HCT116 (cell line): ENCODE data around the gene SMARCD2. TPM values are rescaled to one million over a fixed set of nuclear protein-coding genes. Genes with fewer than 3 reads are reported as not detected.

Experiments
- ATAC-seq: fragments of 200-7000 bp; cut with Tn5 transposase; 2 replicates; pipeline ENCODE4 v1.9.1; 2020; ENCODE audit warnings: mild to moderate bottlenecking, moderate library complexity
- BruUV-seq: library from RNA; stranded (reverse); fragments of 400-500 nt; replicated peaks from 2 replicates; lab custom pipeline; 2021; lab: Mats Ljungman, UMichigan
- CTCF ChIA-PET: fragments of 300-600 bp; sonication (Branson Sonifier 250); formaldehyde crosslinking; loops from one replicate; lab custom pipeline; 2021; ENCODE audit warnings: antibody characterized with exemption; lab: Charles Lee
- POLR2A ChIA-PET: fragments of 300-600, 350-600 bp; sonication (Branson Sonifier 250); formaldehyde crosslinking; loops from one replicate; lab custom pipeline; 2021; ENCODE audit warnings: antibody characterized with exemption; lab: Charles Lee
- RAD21 ChIA-PET, 2 experiments: fragments of 300-600 bp; sonication (Branson Sonifier 250); formaldehyde crosslinking; loops; one replicate each; lab custom pipeline; 2023; ENCODE audit warnings: low total read pairs in 2 of 2; ENCODE audit not compliant: uncharacterized antibody in 2 of 2, unreplicated experiment in 2 of 2, low non-redundant PET in 1 of 2; lab: Charles Lee
- DNase-seq: peaks from one replicate; pipeline ENCODE4 v3.0.0-alpha.2; 2010; ENCODE audit warnings: low read depth, low spot score
- H2AFZ ChIP-seq: fragments of 200-600 bp; shearing (Covaris generic), sonication (generic); 2 replicates; pipeline ENCODE4 v1.6.1; 2017; ENCODE audit warnings: low read depth, mixed run types, mixed read lengths, antibody characterized with exemption, low read length; ENCODE audit not compliant: poor library complexity, severe bottlenecking
- H3K27ac ChIP-seq: 2 replicates; pipeline ENCODE4 v1.5.1; 2012; ENCODE audit warnings: low read depth, low read length
- H3K27me3 ChIP-seq: fragments of 200-600 bp; sonication (generic); 2 replicates; pipeline ENCODE4 v1.6.1; 2016; ENCODE audit warnings: mixed run types, low read length, mixed read lengths; ENCODE audit not compliant: insufficient read depth
- H3K36me3 ChIP-seq, 2 experiments: fragments of 200-500 bp in 1 of 2; fragments of 200-600 bp in 1 of 2; sonication (Bioruptor generic) in 1 of 2; sonication (generic) in 1 of 2; 2 replicates each; pipeline versions ENCODE4 v1.5.1 to v1.6.1; 2014 to 2016; ENCODE audit warnings: low read length in 2 of 2, inconsistent platforms in 1 of 2, mixed read lengths in 1 of 2, mixed run types in 1 of 2; ENCODE audit not compliant: insufficient read depth in 2 of 2, control insufficient read depth in 1 of 2
- H3K4me1 ChIP-seq, 2 experiments: fragments of 200-600 bp in 1 of 2; sonication (generic) in 1 of 2; 2 replicates each; pipeline versions ENCODE4 v1.5.1 to v1.6.1; 2012 to 2017; ENCODE audit warnings: low read length in 2 of 2, inconsistent platforms in 1 of 2, mild to moderate bottlenecking in 1 of 2, mixed read lengths in 1 of 2, mixed run types in 1 of 2, moderate library complexity in 1 of 2; ENCODE audit not compliant: insufficient read depth in 2 of 2, control insufficient read depth in 1 of 2
- H3K4me2 ChIP-seq: fragments of 200-600 bp; sonication (generic); 2 replicates; pipeline ENCODE4 v1.6.1; 2017; ENCODE audit warnings: mixed run types, low read length, mixed read lengths
- H3K4me3 ChIP-seq, 2 experiments: fragments of 200-600 bp in 1 of 2; sonication (generic) in 1 of 2; replicated peaks in 1 of 2; 2 replicates each; pipeline ENCODE4 v1.5.1; 2011 to 2016; ENCODE audit warnings: low read length in 2 of 2, control low read depth in 1 of 2, low read depth in 1 of 2, mild to moderate bottlenecking in 1 of 2, mixed read lengths in 1 of 2, mixed run types in 1 of 2
- H3K79me2 ChIP-seq: fragments of 200-600 bp; sonication (generic); 2 replicates; pipeline ENCODE4 v1.6.1; 2017; ENCODE audit warnings: mild to moderate bottlenecking, mixed run types, low read length, moderate library complexity, mixed read lengths; ENCODE audit not compliant: insufficient read depth
- H3K9ac ChIP-seq: fragments of 200-600 bp; sonication (generic); 2 replicates; pipeline ENCODE4 v1.6.1; 2016; ENCODE audit warnings: low read length, mixed read lengths
- H3K9me2 ChIP-seq: fragments of 200-600 bp; sonication (generic), shearing (Covaris generic); 2 replicates; pipeline ENCODE4 v1.6.1; 2017; ENCODE audit warnings: mixed run types, mild to moderate bottlenecking, moderate library complexity; ENCODE audit not compliant: insufficient read depth
- H3K9me3 ChIP-seq, 2 experiments: fragments of 200-500 bp in 1 of 2; fragments of 200-600 bp in 1 of 2; sonication (Bioruptor generic) in 1 of 2; sonication (generic) in 1 of 2; 2 replicates each; pipeline ENCODE4 v1.6.1; 2014 to 2017; ENCODE audit warnings: low read length in 2 of 2, mixed read lengths in 2 of 2, inconsistent platforms in 1 of 2, low read depth in 1 of 2, mild to moderate bottlenecking in 1 of 2, mixed run types in 1 of 2, moderate library complexity in 1 of 2; ENCODE audit not compliant: control insufficient read depth in 1 of 2, insufficient read depth in 1 of 2
- H4K20me1 ChIP-seq: fragments of 200-600 bp; sonication (generic), shearing (Covaris generic); 2 replicates; pipeline ENCODE4 v1.6.1; 2017; ENCODE audit warnings: mixed run types, mild to moderate bottlenecking, moderate library complexity; ENCODE audit not compliant: insufficient read depth
- ATF3 ChIP-seq: IDR thresholded peaks from 2 replicates; pipeline ENCODE4 v1.6.1; 2012
- CBX3 ChIP-seq: IDR thresholded peaks from 2 replicates; pipeline ENCODE4 v1.6.1; 2012; ENCODE audit warnings: low read depth
- CEBPB ChIP-seq: IDR thresholded peaks from 2 replicates; pipeline ENCODE4 v1.6.1; 2012; ENCODE audit warnings: low read depth
- CTCF ChIP-seq, 3 experiments: fragments of 200-600 bp in 1 of 3; sonication (generic) in 1 of 3; IDR thresholded peaks in 2 of 3; conservative IDR thresholded peaks in 1 of 3; 2 replicates each; pipeline ENCODE4 v1.5.1; 2012 to 2017; ENCODE audit warnings: low read depth in 2 of 3, low read length in 2 of 3, antibody characterized with exemption in 1 of 3, borderline replicate concordance in 1 of 3, control low read depth in 1 of 3, mild to moderate bottlenecking in 1 of 3, mixed read lengths in 1 of 3, mixed run types in 1 of 3, moderate library complexity in 1 of 3; ENCODE audit not compliant: insufficient read depth in 1 of 3
- EGR1 ChIP-seq: IDR thresholded peaks from 2 replicates; pipeline ENCODE4 v1.6.1; 2012; ENCODE audit warnings: low read depth
- ELF1 ChIP-seq: IDR thresholded peaks from 2 replicates; pipeline ENCODE4 v1.6.1; 2012; ENCODE audit warnings: low read depth, borderline replicate concordance
- EZH2 ChIP-seq: fragments of 200-600 bp; sonication (generic); IDR thresholded peaks from 2 replicates; pipeline ENCODE4 v1.6.1; 2017; ENCODE audit warnings: antibody characterized with exemption, mixed run types
- EZH2phosphoT487 ChIP-seq: fragments of 200-600 bp; IDR thresholded peaks from 2 replicates; pipeline ENCODE4 v1.6.1; 2018; ENCODE audit warnings: antibody characterized with exemption, borderline replicate concordance
- FOSL1 ChIP-seq: IDR thresholded peaks from 2 replicates; pipeline ENCODE4 v1.6.1; 2012; ENCODE audit warnings: low read depth
- JUND ChIP-seq: IDR thresholded peaks from 2 replicates; pipeline ENCODE4 v1.6.1; 2012
- MAX ChIP-seq: IDR thresholded peaks from 2 replicates; pipeline ENCODE4 v1.6.1; 2012
- POLR2A ChIP-seq: IDR thresholded peaks from 2 replicates; pipeline ENCODE4 v1.7.0; 2011; ENCODE audit warnings: borderline replicate concordance; ENCODE audit not compliant: insufficient read depth, insufficient read length; ENCODE audit errors: extremely low read depth
- POLR2AphosphoS5 ChIP-seq: IDR thresholded peaks from 2 replicates; pipeline ENCODE4 v1.6.1; 2011; ENCODE audit warnings: mild to moderate bottlenecking, low read depth, low read length, moderate library complexity
- RAD21 ChIP-seq: IDR thresholded peaks from 2 replicates; pipeline ENCODE4 v1.6.1; 2012; ENCODE audit warnings: low read depth, mild to moderate bottlenecking
- SP1 ChIP-seq: IDR thresholded peaks from 2 replicates; pipeline ENCODE4 v1.6.1; 2012; ENCODE audit warnings: low read depth
- TCF7L2 ChIP-seq: IDR thresholded peaks from 2 replicates; pipeline ENCODE4 v1.7.0; 2011; ENCODE audit warnings: borderline replicate concordance, inconsistent platforms; ENCODE audit not compliant: insufficient read depth, insufficient read length; ENCODE audit errors: extremely low read depth
- YY1 ChIP-seq: IDR thresholded peaks from 2 replicates; pipeline ENCODE4 v1.6.1; 2011; ENCODE audit warnings: low read length, low read depth, moderate library complexity, mild to moderate bottlenecking; ENCODE audit not compliant: insufficient replicate concordance; ENCODE audit errors: extremely low read depth
- ZBTB33 ChIP-seq: IDR thresholded peaks from 2 replicates; pipeline ENCODE4 v1.6.1; 2011; ENCODE audit warnings: mild to moderate bottlenecking, low read length, moderate library complexity; ENCODE audit not compliant: insufficient replicate concordance; ENCODE audit errors: extremely low read depth
- ZFX ChIP-seq: fragments of 450-650 bp; IDR thresholded peaks from 2 replicates; pipeline ENCODE4 v1.6.1; 2017
- ZNF274 ChIP-seq: fragments of 200-500 bp; sonication (Bioruptor generic); IDR thresholded peaks from 2 replicates; pipeline ENCODE4 v1.6.1; 2014; ENCODE audit warnings: mild to moderate bottlenecking, low read depth, low read length, inconsistent platforms
- intact Hi-C: fragments of 100-400 bp; cut with micrococcal nuclease; formaldehyde crosslinking; loops from 2 replicates; pipeline ENCODE4 v1.10.0; 2022
- total RNA-seq: library from RNA; stranded (reverse); gene quantifications from one replicate; pipeline ENCODE4 v1.2.1, GENCODE V29; 2021; ENCODE audit not compliant: unreplicated experiment

The SMARCD2 gene
- total RNA-seq, 1 experiment from 2014 or later: 168 TPM

- TF ChIP-seq CTCF (IDR thresholded peaks at IDR 0.05 in 2 of 3, conservative IDR thresholded peaks at IDR 0.05 in 1 of 3; ENCODE audit: borderline replicate concordance in 1 of 3, insufficient read depth in 1 of 3, low read depth in 2 of 3, low read length in 2 of 3): no peak
- TF ChIP-seq ZNF274: no peak
- TF ChIP-seq POLR2A: no peak
- TF ChIP-seq SP1: no peak
- TF ChIP-seq YY1: no peak
- TF ChIP-seq POLR2AphosphoS5: no peak
These were observed 52.4 kb downstream of the SMARCD2 start (continued) for GRCh38 chr17:63790057-63790456.

GRCh38 chr17:63786971-63787711, 55.3 kb downstream of the SMARCD2 start:
- POLR2A ChIA-PET: interaction anchor here (5.8 kb wide), 1 partner anchor 13 kb away, joined by 42 read pairs; the partner anchor contains the start of genes CCDC47 and DDX42
- peaks cover 8 to 56% of the 10 kb centered on the region in 2 experiments; a peak in 3 of 4 replicates for H3K4me1 ChIP-seq
- no peak overlapping the region for H2AFZ ChIP-seq
- no peaks in the 10 kb centered on the region for H3K27me3 ChIP-seq
- 0 out of 2 replicates have a peak overlapping the region, but pooled peaks have one; percentile 1 for H3K9ac ChIP-seq
- peaks cover 38% of the 10 kb centered on the region; the same call in 1 of the 2 replicates for H4K20me1 ChIP-seq
- H3K9me3 ChIP-seq: no peaks in the 10 kb centered on the region
- RAD21 ChIA-PET: no interaction called here
- H3K79me2 ChIP-seq: peaks cover 100% of the 10 kb centered on the region
- intact Hi-C loops: no loop called here
- H3K27ac ChIP-seq: peak overlapping the region; percentile 49; the same call in 1 of the 2 replicates
- ATAC-seq: peak; percentile 79
- DNase-seq: peak; percentile 62
- CTCF ChIA-PET: no interaction called here
- no peaks in the 10 kb centered on the region for H3K9me2 ChIP-seq
- H3K4me3 ChIP-seq: no peak overlapping the region
- H3K4me2 ChIP-seq: peak overlapping the region; percentile 38
- BruUV-seq: no TSS peak
- H3K36me3 ChIP-seq: peaks cover 44 to 50% of the 10 kb centered on the region in 2 experiments
- TF ChIP-seq EGR1: no peak
- TF ChIP-seq EZH2: no peak
- TF ChIP-seq POLR2A: no peak
- TF ChIP-seq JUND: no peak; the same call in 1 of the 2 replicates
- TF ChIP-seq EZH2phosphoT487: no peak
- TF ChIP-seq MAX: no peak
- TF ChIP-seq ZFX: no peak
- TF ChIP-seq RAD21: no peak
- TF ChIP-seq YY1: no peak
- no peak for TF ChIP-seq ZBTB33
- TF ChIP-seq CEBPB: no peak
- TF ChIP-seq ZNF274: no peak
- TF ChIP-seq POLR2AphosphoS5: no peak
- no peak for TF ChIP-seq ELF1
- TF ChIP-seq SP1: peak; percentile 50
- TF ChIP-seq TCF7L2: no peak
- TF ChIP-seq FOSL1: peak; percentile 60
- TF ChIP-seq ATF3: no peak
- TF ChIP-seq CBX3: 0 out of 2 replicates have a peak, but pooled peaks have one; percentile 24
